H1 (cell line): Measurements from ENCODE around the gene PTK6.
A peak's percentile ranks its signal among the peaks of the same experiment; 100 is the strongest.

Experiments used
- CREB1 ChIP-seq: IDR thresholded peaks from 2 replicates; pipeline ENCODE4 v1.6.1; 2012; ENCODE audit warnings: inconsistent platforms
- JUND ChIP-seq: IDR thresholded peaks from 2 replicates; pipeline ENCODE4 v1.6.1; 2011; ENCODE audit warnings: mild to moderate bottlenecking, improper control_type of control experiment, low read length
- POLR2A ChIP-seq, 2 experiments: IDR thresholded peaks; 1 replicate in 1 of 2; 2 replicates in 1 of 2; pipeline ENCODE4 v1.6.1; 2011; ENCODE audit warnings: low read depth in 2 of 2, low read length in 2 of 2, mild to moderate bottlenecking in 2 of 2; ENCODE audit errors: control extremely low read depth in 1 of 2
- POLR2AphosphoS5 ChIP-seq: IDR thresholded peaks from 2 replicates; pipeline ENCODE4 v1.6.1; 2011; ENCODE audit warnings: low read depth, low read length
- SIRT6 ChIP-seq: IDR thresholded peaks from one replicate; pipeline ENCODE4 v1.7.1; 2012; ENCODE audit warnings: low read length, inconsistent platforms
- YY1 ChIP-seq: IDR thresholded peaks from 2 replicates; pipeline ENCODE4 v1.6.1; 2011; ENCODE audit warnings: low read depth, mild to moderate bottlenecking, low read length
- TF ChIP-seq, protein P1 (sequence below), 3 experiments: IDR thresholded peaks; 1 replicate in 2 of 3; 2 replicates in 1 of 3; pipeline versions ENCODE4 v1.5.1 to v1.6.1; 2011; ENCODE audit warnings: low read length in 3 of 3, mild to moderate bottlenecking in 3 of 3, inconsistent platforms in 2 of 3, low read depth in 1 of 3, moderate library complexity in 1 of 3; ENCODE audit not compliant: insufficient read depth in 1 of 3; ENCODE audit errors: control extremely low read depth in 1 of 3

GRCh38 chr20:63518351-63518861 is 18.8 kb downstream of the PTK6 start:
- TF ChIP-seq JUND (no peak), CREB1 (no peak), YY1 (no peak), POLR2AphosphoS5 (no peak), SIRT6 (no peak), POLR2A (IDR thresholded peaks at IDR 0.05; ENCODE audit: control extremely low read depth in 1 of 2, low read depth in 2 of 2, low read length in 2 of 2) (no peak)
- TF ChIP-seq, protein P1, sequence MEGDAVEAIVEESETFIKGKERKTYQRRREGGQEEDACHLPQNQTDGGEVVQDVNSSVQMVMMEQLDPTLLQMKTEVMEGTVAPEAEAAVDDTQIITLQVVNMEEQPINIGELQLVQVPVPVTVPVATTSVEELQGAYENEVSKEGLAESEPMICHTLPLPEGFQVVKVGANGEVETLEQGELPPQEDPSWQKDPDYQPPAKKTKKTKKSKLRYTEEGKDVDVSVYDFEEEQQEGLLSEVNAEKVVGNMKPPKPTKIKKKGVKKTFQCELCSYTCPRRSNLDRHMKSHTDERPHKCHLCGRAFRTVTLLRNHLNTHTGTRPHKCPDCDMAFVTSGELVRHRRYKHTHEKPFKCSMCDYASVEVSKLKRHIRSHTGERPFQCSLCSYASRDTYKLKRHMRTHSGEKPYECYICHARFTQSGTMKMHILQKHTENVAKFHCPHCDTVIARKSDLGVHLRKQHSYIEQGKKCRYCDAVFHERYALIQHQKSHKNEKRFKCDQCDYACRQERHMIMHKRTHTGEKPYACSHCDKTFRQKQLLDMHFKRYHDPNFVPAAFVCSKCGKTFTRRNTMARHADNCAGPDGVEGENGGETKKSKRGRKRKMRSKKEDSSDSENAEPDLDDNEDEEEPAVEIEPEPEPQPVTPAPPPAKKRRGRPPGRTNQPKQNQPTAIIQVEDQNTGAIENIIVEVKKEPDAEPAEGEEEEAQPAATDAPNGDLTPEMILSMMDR (IDR thresholded peaks at IDR 0.05; ENCODE audit: control extremely low read depth in 1 of 3, insufficient read depth in 1 of 3, low read depth in 1 of 3, low read length in 3 of 3) = peak in 1 of 3 experiments; percentile 11; a peak in 1 of 4 replicates
